NCI-H526 (cell line): ENCODE results near the gene KLHL29.

Experiments
- DNase-seq, 2 experiments: peaks; one replicate each; lab custom pipeline; 2025; lab: John Stamatoyannopoulos, UW

KLHL29 gene

DNA sequence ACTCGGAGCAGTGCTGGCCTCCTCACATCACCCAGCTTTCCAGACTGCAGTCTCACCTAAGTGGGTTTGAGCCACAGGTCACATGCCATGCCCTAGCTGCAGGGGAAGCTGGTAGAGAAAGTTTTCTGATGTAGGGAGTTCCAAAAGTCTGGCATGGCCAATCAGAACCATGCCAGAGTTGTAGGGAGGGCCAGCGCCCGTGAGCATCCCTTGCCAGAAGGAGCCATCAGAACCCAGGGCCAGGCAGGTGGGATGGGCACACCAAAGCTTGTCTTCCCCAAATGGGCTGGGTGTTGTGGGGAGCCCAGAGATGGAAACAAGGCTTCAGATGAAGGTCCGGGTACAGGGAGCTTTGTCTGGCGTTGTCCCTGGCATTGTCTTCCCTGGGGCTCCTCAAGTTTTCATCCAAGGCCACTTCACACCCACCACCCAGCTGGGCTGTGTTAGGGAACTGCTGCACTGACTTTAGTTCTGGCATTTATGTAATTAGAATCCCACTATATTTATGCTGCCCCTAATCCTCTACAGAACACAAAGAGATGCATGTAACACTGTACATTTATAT, 247.9 kb downstream of the KLHL29 start:
- DNase-seq: no peak

DNA sequence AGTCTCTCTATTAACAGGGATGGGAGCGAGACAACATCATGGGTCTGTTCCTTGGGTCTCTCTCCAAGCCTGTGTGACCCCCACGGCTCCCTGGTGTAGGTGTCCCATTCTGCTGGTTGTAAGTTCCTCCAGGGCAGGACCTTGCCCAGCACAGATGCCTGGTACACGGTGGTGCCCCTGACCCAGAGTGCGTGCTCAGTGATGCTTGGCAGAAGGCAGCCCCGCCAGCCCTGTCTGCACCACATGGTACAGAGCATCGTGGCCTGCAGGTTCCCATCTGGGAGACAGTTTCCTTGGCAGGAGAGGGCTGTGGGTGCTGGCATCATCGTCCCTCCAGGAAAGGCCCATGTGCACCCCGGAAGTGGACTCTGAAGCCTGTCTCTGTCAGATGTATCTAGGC, 249.0 kb downstream of the KLHL29 start:
- DNase-seq: no peak

DNA sequence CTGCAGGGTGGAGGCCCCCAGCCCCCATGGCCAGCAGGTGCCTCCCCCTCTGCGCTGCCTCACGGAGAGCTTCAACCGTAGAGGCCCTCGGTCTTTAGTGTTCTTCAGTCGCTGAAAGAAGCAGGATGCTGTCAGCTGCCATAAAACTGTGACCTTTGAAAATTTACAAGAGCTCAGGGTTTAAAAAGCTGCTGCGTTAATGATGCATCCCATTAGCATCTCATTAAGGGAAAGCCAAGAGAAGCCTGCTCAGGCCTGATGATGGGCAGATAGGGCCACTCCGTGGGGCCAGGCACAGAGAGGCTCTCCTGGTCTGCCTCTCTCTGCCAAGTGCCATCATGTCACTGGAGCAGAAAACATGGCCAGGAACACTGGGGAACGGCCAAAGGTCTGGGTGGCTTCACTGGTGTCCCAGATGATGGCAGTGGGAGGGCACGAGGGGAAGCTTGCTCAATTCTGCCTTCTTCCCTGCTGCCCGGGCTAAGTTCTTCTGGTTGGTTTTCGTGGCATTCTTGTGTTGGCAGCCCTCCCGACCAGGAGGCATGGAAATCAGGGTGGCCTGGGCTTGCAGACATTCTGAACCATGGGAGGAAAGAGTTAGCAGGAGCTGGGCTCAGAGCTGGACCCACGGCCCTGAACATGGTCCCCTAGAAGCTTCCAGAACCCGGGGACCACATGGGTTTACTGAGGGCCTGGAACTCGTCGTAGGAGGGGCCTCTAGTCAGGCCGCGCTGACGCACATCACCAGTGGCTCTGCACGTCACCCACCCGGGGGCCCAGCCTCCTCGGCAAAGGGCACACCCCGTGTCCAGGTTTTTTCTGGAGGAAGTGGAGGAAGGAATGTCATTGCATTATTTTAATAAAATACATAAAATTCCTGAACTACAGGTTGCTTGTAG, 250.7 kb downstream of the KLHL29 start:
- no peak for DNase-seq

DNA sequence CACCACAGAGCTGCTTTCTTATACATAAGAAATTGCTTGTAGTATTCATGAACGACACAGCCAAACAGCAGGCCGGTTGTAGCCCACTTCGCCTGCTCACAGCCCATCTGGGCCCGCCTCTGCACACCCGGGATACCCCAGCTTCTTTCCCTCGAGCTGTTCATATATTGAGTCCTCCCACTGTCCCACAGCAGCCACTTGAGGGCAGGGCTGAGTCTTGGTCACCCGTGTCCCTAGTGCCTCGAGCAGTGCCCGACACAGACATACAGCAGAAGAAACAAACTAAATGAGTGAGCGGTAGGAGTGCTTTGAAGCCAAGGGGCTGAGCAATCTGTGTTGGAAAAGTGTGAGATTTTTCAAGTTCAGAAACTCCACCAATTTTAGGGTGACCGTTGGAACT, 251.4 kb downstream of the KLHL29 start:
- DNase-seq: peak in 1 of 2 experiments; percentile 22

GRCh38 chr2:23637011-23637778, 252.2 kb downstream of the KLHL29 start:
- no peak for DNase-seq

DNA sequence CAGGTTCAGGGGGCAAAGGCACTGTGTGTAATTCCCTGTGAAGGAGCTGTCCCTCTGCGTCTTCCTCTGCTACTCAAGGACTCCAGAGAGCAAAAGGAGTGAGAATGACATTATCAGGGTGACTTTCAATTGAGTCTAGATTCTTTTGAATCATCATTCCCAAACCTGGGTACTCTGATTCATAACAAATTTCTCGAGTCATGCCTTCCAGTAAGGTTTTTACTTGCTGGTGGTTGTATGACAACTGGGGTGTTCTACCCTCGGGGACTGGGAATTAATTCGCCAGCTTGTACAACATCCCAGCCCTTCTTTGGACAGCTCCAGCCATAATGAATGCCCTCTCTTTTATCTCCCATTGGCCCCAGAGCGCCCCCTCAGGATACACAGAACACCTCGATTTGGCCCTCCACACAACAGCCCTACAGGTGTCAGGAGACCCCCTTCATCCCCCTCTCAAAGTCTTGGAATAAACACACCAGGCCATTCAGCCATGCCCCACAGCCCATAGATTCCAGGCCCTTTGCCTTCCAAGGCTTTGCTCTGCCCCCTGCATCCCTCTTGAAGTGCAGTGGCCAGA, 254.5 kb downstream of the KLHL29 start:
- no peak for DNase-seq

DNA sequence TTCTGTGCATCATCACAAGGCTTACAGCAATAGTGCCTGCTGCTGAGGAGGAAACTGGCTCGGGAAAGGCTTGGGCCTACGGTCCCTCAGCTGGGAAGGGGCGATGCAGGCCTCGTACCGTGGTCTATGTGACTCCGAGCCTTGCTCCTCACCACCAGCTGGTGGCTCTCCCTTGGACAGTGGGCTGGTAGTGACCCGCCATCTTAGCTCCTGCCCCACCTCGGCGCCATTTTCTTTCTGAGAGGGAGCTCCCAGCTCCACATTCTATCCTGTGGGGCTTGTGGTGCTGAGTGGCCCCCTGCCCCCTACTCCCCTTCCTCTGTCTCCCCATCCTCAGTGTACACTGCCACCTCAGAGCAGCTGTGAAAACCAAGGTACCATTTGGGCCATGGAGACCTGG, 255.7 kb downstream of the KLHL29 start:
- DNase-seq: no peak

DNA sequence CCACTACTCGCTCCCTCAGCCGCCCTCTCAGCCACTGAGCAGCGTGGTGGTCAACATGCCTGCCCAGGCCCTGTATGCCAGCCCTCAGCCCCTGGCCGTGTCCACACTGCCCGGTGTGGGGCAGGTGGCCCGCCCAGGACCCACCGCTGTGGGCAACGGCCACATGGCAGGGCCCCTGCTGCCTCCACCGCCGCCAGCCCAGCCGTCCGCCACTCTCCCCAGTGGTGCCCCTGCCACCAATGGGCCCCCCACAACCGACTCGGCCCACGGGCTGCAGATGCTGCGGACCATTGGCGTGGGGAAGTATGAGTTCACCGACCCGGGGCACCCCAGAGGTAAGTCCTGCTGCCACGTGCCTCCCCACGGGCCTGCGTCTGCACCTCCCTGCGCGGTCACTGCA, 257.5 kb downstream of the KLHL29 start:
- DNase-seq: no peak

DNA sequence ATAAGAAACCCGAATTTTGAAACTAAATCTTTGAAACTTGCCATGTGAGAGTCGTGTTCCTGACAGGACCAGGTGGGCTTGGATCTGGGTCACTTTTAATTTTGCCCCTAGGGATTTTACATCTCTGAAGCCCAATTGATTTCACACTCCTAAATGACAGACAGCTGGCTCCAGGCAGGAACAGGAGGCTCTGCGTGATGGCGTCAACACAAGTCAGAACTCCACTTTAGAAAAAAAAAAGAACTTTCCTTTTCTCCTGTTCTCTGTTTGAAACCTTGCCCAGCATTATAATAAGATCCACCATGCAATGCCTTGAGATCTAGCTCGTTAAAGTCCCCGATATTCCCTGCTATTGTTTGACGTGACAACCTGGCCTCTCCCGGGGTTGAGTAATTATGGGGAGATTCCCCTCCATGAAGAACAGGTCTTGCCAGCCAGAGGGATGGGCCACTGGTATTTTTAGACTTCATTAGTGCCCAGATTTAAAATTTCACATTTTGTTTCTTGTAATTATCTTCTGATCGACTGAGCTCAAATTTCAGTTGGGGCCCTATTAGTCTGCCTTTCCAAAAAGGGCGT, 260.3 kb downstream of the KLHL29 start:
- no peak for DNase-seq

DNA sequence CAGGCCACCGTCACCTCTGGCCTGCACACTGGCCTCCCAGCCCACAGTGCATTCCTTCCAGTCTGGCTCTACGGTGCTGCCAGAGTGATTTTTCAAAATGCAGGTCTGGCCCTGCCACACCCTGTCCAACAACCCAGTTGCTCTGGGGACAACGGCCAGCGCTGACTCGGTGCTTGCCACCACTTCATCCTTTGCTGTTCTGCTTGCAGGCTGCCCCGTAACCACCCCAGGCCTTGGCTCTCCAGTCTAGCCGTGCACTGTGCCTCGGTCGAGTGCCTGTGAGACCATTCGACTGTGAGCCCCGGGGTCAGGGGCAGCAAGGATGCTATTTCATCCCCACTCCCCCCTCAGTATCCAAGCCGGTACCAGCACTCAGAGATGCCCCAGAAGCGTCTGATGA, 262.6 kb downstream of the KLHL29 start:
- DNase-seq: no peak

DNA sequence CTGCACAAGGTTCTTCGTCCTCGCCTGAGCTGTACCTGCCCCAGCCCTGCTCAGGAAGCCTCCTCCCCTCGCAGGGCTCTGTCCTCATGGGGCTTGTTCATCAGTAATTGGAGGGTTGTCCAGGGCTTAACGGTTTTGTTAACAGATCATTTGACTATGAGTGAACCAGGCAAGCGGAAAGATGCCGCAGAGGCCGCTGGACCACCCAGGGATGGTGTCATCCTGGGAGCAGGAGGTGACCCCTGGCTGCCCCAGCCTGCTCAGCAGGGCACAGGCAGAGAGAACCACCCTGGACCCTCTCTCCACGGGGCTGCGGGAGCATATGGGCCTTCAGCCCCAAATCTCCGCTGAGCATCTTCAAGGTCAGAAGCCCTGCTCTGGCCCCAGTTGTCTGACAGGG, 264.3 kb downstream of the KLHL29 start:
- DNase-seq: no peak

DNA sequence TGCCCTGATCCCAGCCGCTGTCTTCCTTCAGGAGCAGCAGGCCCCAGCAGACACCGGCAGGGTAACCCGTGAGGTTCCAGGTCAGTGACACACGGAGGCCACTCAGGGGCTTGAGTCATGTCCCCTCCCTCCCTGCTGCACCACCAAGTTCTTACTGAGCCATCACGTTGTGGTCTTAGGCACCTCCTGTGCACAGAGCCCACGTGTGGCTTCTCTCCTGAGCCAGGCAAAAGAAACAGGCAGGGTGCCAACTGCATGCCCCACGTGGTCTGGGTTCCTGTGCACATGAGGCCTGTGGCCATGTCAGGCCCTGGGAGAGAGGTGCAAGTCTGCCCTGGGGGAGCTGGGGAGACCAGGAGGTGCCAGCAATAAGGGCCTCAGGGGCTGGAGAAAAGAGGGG, 264.8 kb downstream of the KLHL29 start:
- no peak for DNase-seq

GRCh38 chr2:23651187-23652080, 266.5 kb downstream of the KLHL29 start:
- DNase-seq: no peak

DNA sequence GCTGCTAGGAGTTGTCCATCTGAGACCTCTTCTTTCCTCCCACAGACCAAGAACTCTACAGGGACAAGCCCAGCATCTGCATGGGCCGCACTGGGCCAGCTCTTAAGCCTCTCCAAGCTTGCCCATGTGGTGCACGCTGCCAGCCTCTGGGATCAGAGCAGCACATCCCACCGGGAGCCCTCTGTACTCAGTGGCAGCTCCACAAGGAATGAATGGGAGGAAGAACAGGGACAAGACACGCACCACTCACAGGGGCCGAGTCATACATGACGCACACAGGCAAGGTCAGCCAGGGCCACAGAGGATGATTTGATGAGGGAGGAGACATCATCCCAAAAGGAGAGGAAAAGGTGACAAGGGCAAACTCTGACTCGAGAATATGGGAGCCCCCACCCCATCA, 268.3 kb downstream of the KLHL29 start:
- no peak for DNase-seq

GRCh38 chr2:23654756-23655155, 269.8 kb downstream of the KLHL29 start:
- DNase-seq: no peak

DNA sequence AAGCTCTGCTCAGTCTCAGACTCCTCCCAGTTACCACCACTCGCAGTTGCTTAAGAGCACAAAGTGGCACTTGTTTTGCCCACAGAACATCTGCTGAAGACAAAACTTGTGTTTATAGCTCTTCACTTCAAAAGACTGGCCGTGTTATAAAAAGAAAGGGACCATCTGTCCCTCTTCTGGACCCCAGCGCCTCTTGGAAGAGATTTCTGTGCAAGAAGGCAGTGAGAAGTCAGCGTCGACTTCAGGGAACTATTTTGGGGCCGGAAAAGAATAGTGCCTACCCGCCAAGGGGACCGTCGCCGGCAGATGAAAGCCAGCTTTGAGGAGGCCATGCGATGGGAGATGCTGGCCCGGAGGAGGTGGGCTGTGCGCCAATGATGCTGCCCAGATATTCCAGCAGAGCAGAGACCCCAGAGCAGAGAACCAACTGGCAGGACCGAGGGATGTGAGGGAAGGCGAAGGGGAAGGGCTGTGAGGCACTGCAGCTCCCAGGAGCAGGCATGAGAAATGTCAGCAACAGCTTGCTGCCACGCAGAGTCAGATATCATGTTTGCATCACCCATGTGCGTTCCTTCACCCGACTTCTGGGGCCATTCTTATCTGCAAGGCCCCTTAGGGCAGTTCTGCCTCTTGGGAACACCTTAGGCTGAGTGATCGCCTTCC, 271.1 kb downstream of the KLHL29 start:
- DNase-seq: no peak

- no peak for DNase-seq
Measured at GRCh38 chr2:23656597-23656973, 271.6 kb downstream of the KLHL29 start.

GRCh38 chr2:23657371-23657770, 272.4 kb downstream of the KLHL29 start:
- no peak for DNase-seq

GRCh38 chr2:23657934-23658333, 273.0 kb downstream of the KLHL29 start:
- DNase-seq: no peak

DNA sequence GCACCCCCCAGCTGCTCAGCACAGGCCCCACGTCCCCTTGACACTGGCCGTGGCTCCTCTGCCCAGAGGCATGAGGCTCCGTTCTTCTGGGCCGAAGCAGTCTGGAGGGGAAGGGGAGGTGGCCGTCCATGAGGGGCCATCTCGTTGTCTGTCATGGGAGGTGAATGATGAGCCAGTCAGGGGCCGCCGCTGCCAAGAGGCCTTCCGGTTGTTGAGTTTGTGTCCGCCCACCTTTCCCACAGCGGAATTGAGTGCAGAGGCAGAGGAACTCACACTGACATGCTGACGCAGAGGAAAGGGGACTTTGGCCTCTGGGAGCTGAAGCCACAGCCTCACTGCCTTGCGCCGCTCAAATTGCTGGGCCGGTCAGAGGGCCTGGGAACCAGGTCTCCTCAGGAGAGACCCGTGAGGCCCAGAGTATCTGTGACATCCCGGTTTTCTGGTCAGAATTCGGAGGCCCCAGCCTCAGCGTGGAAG, 273.5 kb downstream of the KLHL29 start:
- peak in 1 of 2 experiments; percentile 19 for DNase-seq

- no peak for DNase-seq
Measured at GRCh38 chr2:23659328-23659727, 274.3 kb downstream of the KLHL29 start.
